Measurements from ENCODE around the gene NDUFAF7. TPM values are rescaled to one million over a fixed set of nuclear protein-coding genes. Genes with fewer than 3 reads are reported as not detected.

The NDUFAF7 gene
- total RNA-seq, 1 experiment from 2014 or later: 13.2 TPM

- Histone ChIP-seq H3F3A (ENCODE audit: low read length, unreplicated experiment) (no peaks in the 10 kb centered on the region), H3K79me2 (ENCODE audit: low read length) (no peaks in the 10 kb centered on the region), H3K4me1 (ENCODE audit: insufficient read depth, low read length) (peaks cover 14% of the 10 kb centered on the region), H2AFZ (ENCODE audit: low read length) (peak within 1 kb of the TSS; percentile 70), H3K9me2 (replicated peaks; ENCODE audit: low read length) (no peaks in the 10 kb centered on the region), H3K27ac (ENCODE audit: low read length) (peak within 1 kb of the TSS; percentile 20; the same call in 1 of the 2 replicates), H3K9me3 (ENCODE audit: low read length) (no peaks in the 10 kb centered on the region), H3K9ac (ENCODE audit: low read length) (no peak within 1 kb of the TSS), H3K4me2 (ENCODE audit: low read length) (peak within 1 kb of the TSS; percentile 47), H3K4me3 (ENCODE audit: low read length) (no peak within 1 kb of the TSS), H4K20me1 (ENCODE audit: low read length) (no peaks in the 10 kb centered on the region), H3K27me3 (ENCODE audit: low read length) (no peaks in the 10 kb centered on the region), H3K36me3 (ENCODE audit: low read depth, low read length) (no peaks in the 10 kb centered on the region)
- ChIA-PET CTCF (no interaction called here), POLR2A (ENCODE audit: unreplicated experiment) (no interaction called here)
- DNase-seq (no peak), ATAC-seq (no peak)
- BruUV-seq (replicated peaks): no TSS peak
- intact Hi-C loops (cut with micrococcal nuclease): no loop called here
- TF ChIP-seq EZH2phosphoT487 (IDR thresholded peaks at IDR 0.05; ENCODE audit: borderline replicate concordance, low read length): no peak
- no peak for TF ChIP-seq CTCF (conservative IDR thresholded peaks at IDR 0.05; ENCODE audit: low read depth, low read length)
- TF ChIP-seq EZH2 (IDR thresholded peaks at IDR 0.05; ENCODE audit: low read length, unreplicated experiment): no peak
Measured at GRCh38 chr2:37188570-37188969, 42.9 kb upstream of the NDUFAF7 start, which contains the start of gene SULT6B1. Gene SULT6B1, minus strand, starts transcription at chr2:37188670. Its CDS starts 30 bp downstream, at chr2:37188640.

GRCh38 chr2:37189452-37190153 lies 41.9 kb upstream of the NDUFAF7 start:
- ChIA-PET CTCF (no interaction called here), POLR2A (ENCODE audit: unreplicated experiment) (interaction anchor here (0.6 kb wide), 1 partner anchor 22 kb away, joined by 3 read pairs; no protein-coding TSS in a partner anchor)
- H3K9ac ChIP-seq (ENCODE audit: low read length): no peak overlapping the region
- peak overlapping the region; percentile 34; the same call in 1 of the 2 replicates for H3K27ac ChIP-seq (ENCODE audit: low read length)
- no peaks in the 10 kb centered on the region for H3K36me3 ChIP-seq (ENCODE audit: low read depth, low read length)
- no peaks in the 10 kb centered on the region for H3K9me3 ChIP-seq (ENCODE audit: low read length)
- H3K27me3 ChIP-seq (ENCODE audit: low read length): no peaks in the 10 kb centered on the region
- H3K79me2 ChIP-seq (ENCODE audit: low read length): no peaks in the 10 kb centered on the region
- intact Hi-C loops (cut with micrococcal nuclease): no loop called here
- H3K4me3 ChIP-seq (ENCODE audit: low read length): no peak overlapping the region
- H3K4me1 ChIP-seq (ENCODE audit: insufficient read depth, low read length): peaks cover 14% of the 10 kb centered on the region
- no TSS peak for BruUV-seq (replicated peaks)
- DNase-seq: peak; percentile 84
- H3K4me2 ChIP-seq (ENCODE audit: low read length): peak overlapping the region; percentile 47
- H3K9me2 ChIP-seq (replicated peaks; ENCODE audit: low read length): no peaks in the 10 kb centered on the region
- peak; percentile 100 for ATAC-seq
- no peaks in the 10 kb centered on the region for H4K20me1 ChIP-seq (ENCODE audit: low read length)
- H2AFZ ChIP-seq (ENCODE audit: low read length): peak overlapping the region; percentile 70
- TF ChIP-seq CTCF (conservative IDR thresholded peaks at IDR 0.05; ENCODE audit: low read depth, low read length) (peak; percentile 36; the same call in 1 of the 2 replicates), EZH2phosphoT487 (IDR thresholded peaks at IDR 0.05; ENCODE audit: borderline replicate concordance, low read length) (no peak)
- H3F3A ChIP-seq (ENCODE audit: low read length, unreplicated experiment): no peaks in the 10 kb centered on the region

GRCh38 chr2:37190290-37190689 lies 41.2 kb upstream of the NDUFAF7 start:
- POLR2A ChIA-PET (ENCODE audit: unreplicated experiment): interaction anchor here (0.6 kb wide), 1 partner anchor 21 kb away, joined by 3 read pairs; no protein-coding TSS in a partner anchor
- peak overlapping the region; percentile 35; the same call in 1 of the 2 replicates for H2AFZ ChIP-seq (ENCODE audit: low read length)
- TF ChIP-seq CTCF (conservative IDR thresholded peaks at IDR 0.05; ENCODE audit: low read depth, low read length) (no peak), EZH2phosphoT487 (IDR thresholded peaks at IDR 0.05; ENCODE audit: borderline replicate concordance, low read length) (no peak), EZH2 (IDR thresholded peaks at IDR 0.05; ENCODE audit: low read length, unreplicated experiment) (no peak)
- no peaks in the 10 kb centered on the region for H3F3A ChIP-seq (ENCODE audit: low read length, unreplicated experiment)
- BruUV-seq (replicated peaks): no TSS peak
- no peak overlapping the region for H3K4me3 ChIP-seq (ENCODE audit: low read length)
- intact Hi-C loops (cut with micrococcal nuclease): no loop called here
- no peaks in the 10 kb centered on the region for H3K79me2 ChIP-seq (ENCODE audit: low read length)
- peak overlapping the region; percentile 34 for H3K27ac ChIP-seq (ENCODE audit: low read length)
- H4K20me1 ChIP-seq (ENCODE audit: low read length): no peaks in the 10 kb centered on the region
- H3K27me3 ChIP-seq (ENCODE audit: low read length): no peaks in the 10 kb centered on the region
- no peaks in the 10 kb centered on the region for H3K36me3 ChIP-seq (ENCODE audit: low read depth, low read length)
- H3K4me2 ChIP-seq (ENCODE audit: low read length): peak overlapping the region; percentile 47
- CTCF ChIA-PET: no interaction called here
- no peaks in the 10 kb centered on the region for H3K9me3 ChIP-seq (ENCODE audit: low read length)
- H3K9me2 ChIP-seq (replicated peaks; ENCODE audit: low read length): no peaks in the 10 kb centered on the region
- H3K4me1 ChIP-seq (ENCODE audit: insufficient read depth, low read length): peaks cover 14% of the 10 kb centered on the region
- DNase-seq (no peak), ATAC-seq (peak; percentile 19)
- H3K9ac ChIP-seq (ENCODE audit: low read length): no peak overlapping the region
